ENCODE results near the gene LSS. TPM values are rescaled to one million over a fixed set of nuclear protein-coding genes. Genes with fewer than 3 reads are reported as not detected.

The LSS gene
- total RNA-seq, 2 donors from 2014 or later, result 78.1 to 109 TPM

- Histone ChIP-seq H3K27me3 (replicated peaks; ENCODE audit: insufficient read depth) (no peaks in the 10 kb centered on the region), H3K4me1 (ENCODE audit: control insufficient read depth in 1 of 2, low read depth in 2 of 2) (no peaks in the 10 kb centered on the region), H3K9me3 (no peaks in the 10 kb centered on the region), H3K27ac (no peak overlapping the region), H3K36me3 (peaks cover 39% of the 10 kb centered on the region), H3K4me3 (no peak overlapping the region)
- DNase-seq (ENCODE audit: low spot score) (no peak), ATAC-seq (ENCODE audit: insufficient number of reproducible peaks, low FRiP score, low read depth) (no peak)
- TF ChIP-seq CTCF (IDR thresholded peaks at IDR 0.05), result no peak
Measured at GRCh38 chr21:46218906-46219590, 9.5 kb downstream of the LSS start.

GRCh38 chr21:46217511-46218196 lies 10.9 kb downstream of the LSS start:
- Histone ChIP-seq H3K9me3 (no peaks in the 10 kb centered on the region), H3K4me1 (ENCODE audit: control insufficient read depth in 1 of 2, low read depth in 2 of 2) (no peaks in the 10 kb centered on the region), H3K36me3 (peaks cover 48% of the 10 kb centered on the region), H3K4me3 (no peak overlapping the region), H3K27me3 (replicated peaks; ENCODE audit: insufficient read depth) (no peaks in the 10 kb centered on the region), H3K27ac (no peak overlapping the region)
- DNase-seq (ENCODE audit: low spot score), result no peak
- ATAC-seq (ENCODE audit: insufficient number of reproducible peaks, low FRiP score, low read depth), result no peak
- TF ChIP-seq CTCF (IDR thresholded peaks at IDR 0.05), result no peak

GRCh38 chr21:46216132-46216747 lies 12.3 kb downstream of the LSS start:
- DNase-seq (ENCODE audit: low spot score), result no peak

GRCh38 chr21:46215436-46216131 lies 13.0 kb downstream of the LSS start:
- no peak for ATAC-seq (ENCODE audit: insufficient number of reproducible peaks, low FRiP score, low read depth)

More at GRCh38 chr21:46216132-46216747, 12.3 kb downstream of the LSS start:
- H3K4me3 ChIP-seq, result no peak overlapping the region
- peaks cover 55% of the 10 kb centered on the region for H3K36me3 ChIP-seq
- H3K9me3 ChIP-seq, result no peaks in the 10 kb centered on the region
- H3K27ac ChIP-seq, result no peak overlapping the region
- no peaks in the 10 kb centered on the region for H3K4me1 ChIP-seq (ENCODE audit: control insufficient read depth in 1 of 2, low read depth in 2 of 2)
- TF ChIP-seq CTCF (IDR thresholded peaks at IDR 0.05), result no peak
- no peak for ATAC-seq (ENCODE audit: insufficient number of reproducible peaks, low FRiP score, low read depth)
- no peaks in the 10 kb centered on the region for H3K27me3 ChIP-seq (replicated peaks; ENCODE audit: insufficient read depth)

More at GRCh38 chr21:46215436-46216131, 13.0 kb downstream of the LSS start:
- peaks cover 51% of the 10 kb centered on the region for H3K36me3 ChIP-seq
- no peak for TF ChIP-seq CTCF (IDR thresholded peaks at IDR 0.05)
- H3K4me3 ChIP-seq, result no peak overlapping the region
- no peaks in the 10 kb centered on the region for H3K27me3 ChIP-seq (replicated peaks; ENCODE audit: insufficient read depth)
- no peak overlapping the region for H3K27ac ChIP-seq
- no peaks in the 10 kb centered on the region for H3K9me3 ChIP-seq
- DNase-seq (ENCODE audit: low spot score), result no peak
- no peaks in the 10 kb centered on the region for H3K4me1 ChIP-seq (ENCODE audit: control insufficient read depth in 1 of 2, low read depth in 2 of 2)

All from thoracic aorta (tissue), 2 donors.